ENCODE data around the gene UBE2E3. TPM values are rescaled to one million over a fixed set of nuclear protein-coding genes. Genes with fewer than 3 reads are reported as not detected.
"Not testable (repeated sequence)": the region's sequence is repeated elsewhere in the genome, so short reads cannot be mapped to it uniquely, and the experiment has no call there.

Gene UBE2E3
- total RNA-seq, 1 donor from 2014 or later: 128 TPM

DNA sequence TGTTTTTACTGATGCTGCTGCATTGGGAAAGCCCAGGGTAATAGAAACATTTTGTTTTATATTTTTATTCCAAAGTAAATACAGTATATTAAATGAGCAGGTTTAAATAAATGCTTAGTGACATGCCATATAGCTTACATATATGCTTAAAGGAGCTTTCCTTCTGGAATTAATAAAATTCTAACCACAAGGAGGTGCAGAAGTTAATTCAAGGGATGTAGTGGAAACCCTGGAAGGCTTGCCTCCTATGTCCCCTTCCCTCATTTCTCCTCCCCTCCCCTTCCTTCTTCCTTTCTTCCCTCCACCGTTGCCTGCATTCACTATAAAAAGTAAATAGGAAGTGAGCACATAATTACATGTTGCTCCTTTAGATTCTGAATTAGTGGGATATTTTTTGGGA, 96.3 kb downstream of the UBE2E3 start:
- DNase-seq: no peak

DNA sequence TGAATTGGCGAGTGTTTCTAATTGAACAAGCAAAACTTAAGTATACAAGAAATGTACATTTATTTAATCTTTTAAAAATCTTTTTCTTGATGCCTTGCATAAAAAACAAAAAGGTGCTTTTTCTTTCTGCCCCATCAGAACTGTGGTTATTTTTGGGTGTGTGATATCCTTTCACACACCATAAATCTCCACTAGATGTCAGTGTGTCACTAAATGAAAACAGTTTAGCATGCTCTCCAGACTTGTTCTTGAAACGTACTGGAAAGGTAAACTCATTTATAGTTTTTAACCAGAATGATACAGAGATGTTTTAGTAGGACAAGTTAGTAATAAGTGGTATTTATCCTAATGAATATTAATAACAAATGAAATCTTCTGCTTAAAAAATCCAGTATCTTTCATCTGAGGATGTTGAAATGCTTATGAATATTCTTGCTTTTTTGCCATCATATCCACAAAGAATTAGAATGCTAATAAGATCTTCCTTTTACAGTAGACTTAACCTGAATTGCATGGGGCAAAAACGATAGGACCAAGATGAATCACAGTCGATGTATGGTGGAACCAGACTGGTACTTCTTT, 96.8 kb downstream of the UBE2E3 start:
- peak; percentile 77 for DNase-seq

DNA sequence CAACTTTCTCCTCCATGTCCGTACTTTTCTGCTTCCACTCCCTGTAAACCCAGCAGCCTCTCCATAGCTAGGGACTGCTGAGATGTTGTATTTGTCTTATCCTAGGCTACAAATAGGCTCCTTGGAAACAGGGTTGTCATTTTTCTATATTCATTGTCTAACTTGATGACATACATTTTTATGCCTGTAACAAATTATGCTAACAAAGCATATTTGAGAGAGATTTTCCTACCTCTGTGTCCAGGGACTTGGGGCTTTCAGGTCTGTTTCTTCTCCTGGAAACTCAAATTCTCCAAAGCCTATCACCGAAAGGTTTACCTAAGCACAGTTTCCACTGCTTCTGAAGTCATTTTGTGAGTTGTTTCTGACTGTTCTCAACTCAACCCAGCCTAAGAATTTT, 102.7 kb downstream of the UBE2E3 start:
- DNase-seq: no peak

DNA sequence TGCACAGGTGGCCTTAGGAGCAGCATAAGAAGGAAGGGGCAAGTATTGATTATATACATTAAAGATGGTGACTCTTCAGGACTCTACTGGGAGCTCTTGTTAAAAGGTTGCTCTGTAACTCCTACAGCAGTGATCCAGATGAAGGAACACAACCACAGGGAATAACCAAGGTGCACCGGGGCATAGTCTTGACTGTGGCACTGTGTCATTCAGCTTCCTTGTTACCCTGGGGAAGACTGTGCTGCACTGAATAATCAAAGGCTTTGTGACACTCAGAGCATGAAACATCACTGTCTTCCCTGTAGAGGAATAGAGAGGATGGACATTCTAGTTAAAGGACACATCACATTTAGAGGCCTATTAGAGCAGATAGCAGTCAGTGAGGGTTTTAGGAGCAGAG, 105.3 kb downstream of the UBE2E3 start:
- DNase-seq: no peak

DNA sequence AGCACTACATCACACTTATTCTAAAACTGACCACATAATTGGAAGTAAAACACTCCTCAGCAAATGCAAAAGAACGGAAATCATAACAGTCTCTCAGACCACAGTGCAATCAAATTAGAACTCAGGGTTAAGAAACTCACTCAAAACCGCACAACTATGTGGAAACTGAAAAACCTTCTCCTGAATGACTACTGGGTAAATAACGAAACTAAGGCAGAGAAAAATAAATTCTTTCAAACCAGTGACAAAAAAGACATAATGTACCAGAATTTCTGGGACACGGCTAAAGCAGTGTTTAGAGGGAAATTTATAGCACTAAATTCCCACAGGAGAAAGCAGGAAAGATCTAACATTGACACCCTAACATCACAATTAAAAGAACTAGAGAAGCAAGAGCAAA, 111.5 kb downstream of the UBE2E3 start:
- DNase-seq: not testable (repeated sequence)

DNA sequence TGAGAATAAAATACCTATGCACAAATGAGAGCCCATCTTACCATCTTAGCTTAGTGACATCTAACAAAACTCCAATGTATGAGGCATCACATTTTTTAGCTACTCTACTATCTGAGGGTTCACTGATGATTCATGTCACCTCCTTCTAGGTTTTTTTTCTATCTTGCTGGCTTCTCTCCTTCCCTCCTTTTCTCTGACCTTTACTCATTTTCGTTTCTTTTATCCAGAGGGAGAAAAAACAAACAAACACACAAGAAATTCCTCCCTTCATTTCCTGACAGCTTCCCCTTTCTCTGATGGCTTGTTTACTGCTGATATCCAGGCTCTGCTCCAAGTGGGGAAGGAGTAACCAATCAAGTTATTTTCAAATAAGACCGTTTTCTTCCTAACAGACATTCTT, 115.1 kb downstream of the UBE2E3 start:
- no peak for DNase-seq

DNA sequence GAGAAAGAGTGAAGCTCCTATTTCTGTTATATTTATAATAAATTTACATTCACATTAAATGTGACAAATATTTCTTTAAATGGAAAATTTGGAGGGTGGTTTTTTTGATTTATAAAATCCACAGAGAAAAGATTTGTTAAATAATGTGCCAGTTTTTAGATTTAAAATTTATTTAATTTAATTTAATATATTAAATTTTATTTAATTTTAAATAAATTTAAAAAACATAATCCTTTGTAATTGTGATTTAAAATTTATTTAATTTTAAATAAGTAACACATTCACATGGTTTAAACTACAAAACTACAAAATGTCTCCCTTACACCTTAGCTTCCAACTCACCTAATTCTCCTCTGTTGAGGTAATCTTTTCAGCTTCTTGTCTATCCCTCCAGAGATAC, 123.3 kb downstream of the UBE2E3 start:
- DNase-seq: no peak

DNA sequence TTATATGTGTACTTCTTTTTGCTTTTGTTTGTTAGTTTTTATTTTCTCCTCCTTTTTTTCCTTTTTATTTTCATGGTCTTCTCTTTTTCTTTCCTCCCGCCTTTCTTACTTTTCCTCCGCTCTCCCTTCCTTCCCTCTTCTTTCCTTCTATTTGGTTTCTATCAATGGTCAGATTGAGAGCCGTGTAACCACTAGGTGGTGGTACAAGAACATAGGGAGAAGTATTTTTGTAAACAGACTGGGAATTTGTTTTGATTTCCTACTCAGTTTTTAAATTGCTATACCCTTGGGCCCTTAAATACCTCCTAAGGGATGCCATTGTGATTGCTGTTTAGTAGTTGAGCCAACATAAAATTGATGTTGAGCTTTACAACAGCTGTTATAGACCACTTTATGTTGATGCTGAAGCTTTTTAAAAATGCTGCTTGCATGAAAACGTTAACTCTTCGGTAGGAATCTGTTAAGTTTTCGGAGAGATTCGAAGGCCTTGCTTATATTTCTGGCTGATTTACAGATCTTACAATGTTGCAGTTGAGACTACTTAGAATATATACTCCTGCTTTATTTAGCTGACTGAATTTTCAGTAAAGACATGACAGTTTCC, 124.2 kb downstream of the UBE2E3 start:
- peak; percentile 80 for DNase-seq

DNA sequence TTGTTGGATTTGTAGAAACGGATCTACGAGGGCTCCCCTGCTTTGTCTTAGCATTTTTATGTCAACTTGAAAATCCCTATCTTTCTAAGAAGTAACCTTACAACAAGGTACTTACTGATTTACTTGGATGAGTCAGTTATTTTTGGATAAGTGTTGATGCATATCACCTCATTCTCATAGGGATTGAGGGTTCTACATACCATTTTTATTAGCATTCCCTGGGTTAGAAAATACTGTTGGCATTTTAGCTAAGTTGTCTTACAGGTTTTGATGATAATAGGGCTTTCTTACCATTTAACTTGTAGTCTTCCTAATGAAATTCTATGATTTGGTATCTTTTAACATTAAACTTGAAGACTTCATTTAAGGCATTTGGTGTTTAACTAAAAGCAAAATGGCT, 125.2 kb downstream of the UBE2E3 start:
- DNase-seq: no peak

DNA sequence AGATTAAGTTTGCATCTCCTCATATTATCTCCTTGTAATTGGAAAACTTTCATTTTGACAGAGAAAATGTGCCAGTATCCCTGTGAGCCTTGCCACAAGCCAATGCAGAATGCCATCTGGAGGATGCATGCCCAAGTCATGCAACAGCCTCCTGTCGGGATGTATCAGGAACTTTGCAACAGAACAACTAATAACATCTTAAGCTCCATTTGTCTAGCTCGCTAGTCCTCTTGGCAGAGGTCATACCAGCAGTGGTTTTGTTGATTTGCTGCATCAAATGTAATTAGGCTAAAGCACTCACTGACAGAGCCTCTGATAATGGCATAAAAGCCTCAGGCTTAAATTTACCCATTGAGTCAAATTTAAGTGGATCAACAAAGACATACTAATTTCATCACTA, 125.8 kb downstream of the UBE2E3 start:
- peak; percentile 22 for DNase-seq

DNA sequence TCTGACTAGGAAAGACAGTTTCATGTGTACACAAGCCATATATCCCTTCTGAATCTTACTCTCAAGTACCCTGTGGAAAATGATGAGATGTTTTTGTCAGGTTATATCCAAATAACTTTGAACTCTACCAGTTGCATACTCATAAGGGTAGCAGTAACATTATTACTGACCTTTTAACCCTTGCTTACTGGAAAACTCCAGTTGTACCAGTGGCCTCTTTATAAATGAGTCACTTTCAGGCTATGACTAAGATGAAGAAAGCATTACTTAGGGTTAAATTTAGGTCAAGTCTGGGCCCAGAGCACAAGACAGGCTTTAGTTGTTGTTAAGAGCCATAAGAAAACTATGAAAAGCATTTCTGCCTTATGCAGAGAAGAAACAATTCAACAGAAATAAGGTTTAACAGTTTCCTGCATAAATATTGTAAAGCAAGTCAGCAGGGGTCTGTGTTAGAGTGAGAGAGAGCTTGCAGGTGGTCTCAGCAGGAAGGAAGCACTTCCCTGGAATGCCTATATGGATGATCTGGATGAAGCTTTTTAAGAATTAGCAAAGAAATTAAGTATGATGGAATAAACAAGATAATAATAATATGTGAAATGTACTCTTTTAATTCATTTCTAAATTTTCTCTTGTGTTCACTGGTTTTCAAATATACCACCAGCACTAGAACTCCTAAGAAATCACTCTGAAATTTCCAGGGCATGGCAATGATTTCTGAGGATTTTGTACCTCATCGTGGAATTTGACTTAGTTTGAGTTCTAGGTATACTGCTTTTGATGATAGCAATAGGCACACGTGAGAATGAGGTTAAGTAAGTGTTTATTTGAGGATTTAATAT, 126.6 kb downstream of the UBE2E3 start:
- DNase-seq: no peak

DNA sequence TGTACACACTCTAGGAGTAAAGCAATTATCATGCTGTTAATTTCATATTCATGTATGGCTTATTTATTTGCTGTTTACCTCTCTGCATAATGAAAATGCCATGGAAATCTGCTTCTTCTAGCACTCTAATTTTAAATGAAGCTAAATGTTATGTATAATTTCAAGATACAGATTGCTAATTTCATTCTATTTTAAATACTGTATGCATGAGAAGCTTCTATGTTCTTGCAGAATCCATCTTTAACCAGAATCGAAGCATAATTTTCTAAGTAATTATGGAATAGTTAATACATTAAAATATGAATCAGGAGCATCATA, 127.2 kb downstream of the UBE2E3 start:
- DNase-seq: no peak

DNA sequence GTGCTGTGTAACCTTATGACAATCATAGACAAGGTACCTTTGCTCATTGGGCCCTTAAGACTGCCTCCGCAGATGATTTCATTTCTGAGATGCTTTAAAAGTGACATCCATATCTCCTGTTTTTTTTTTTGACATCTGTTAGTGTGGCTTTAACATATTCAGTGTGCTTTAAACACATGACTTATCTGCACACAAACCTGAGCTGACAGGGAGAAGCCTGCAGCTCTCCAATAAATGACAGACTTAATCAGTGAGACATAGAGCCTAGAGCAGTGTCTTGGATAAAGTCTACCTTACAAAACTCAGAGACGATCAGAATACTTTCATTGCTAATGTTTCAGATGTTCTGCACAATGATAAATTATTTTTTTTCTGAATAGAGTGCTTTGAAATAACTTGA, 130.7 kb downstream of the UBE2E3 start:
- DNase-seq: no peak

DNA sequence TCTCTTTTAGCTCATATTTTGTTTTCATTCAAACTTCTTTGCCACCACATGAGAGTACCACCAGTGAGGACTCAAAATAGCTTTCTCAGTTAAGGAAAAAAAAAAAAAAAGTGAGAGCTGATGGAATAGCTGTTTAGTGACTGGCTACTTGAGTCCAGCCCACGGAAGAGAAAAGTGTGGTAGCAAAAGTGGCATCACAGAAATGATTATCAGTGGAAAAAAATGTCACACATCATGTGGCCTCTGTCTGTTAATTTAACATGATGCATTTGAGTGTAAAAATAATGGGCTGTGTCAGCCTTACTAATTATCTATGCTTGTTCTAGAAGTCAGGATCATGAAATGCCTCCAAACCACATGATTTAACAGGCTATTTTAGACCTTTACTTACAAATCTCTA, 132.5 kb downstream of the UBE2E3 start:
- no peak for DNase-seq

Data from tongue (tissue), 2 donors.